Fibroblast of the aortic adventitia (primary cell): Measurements from ENCODE around the gene C14orf132. TPM values are rescaled to one million over a fixed set of nuclear protein-coding genes. Genes with fewer than 3 reads are reported as not detected.

Experiments used
- DNase-seq: peaks from one replicate; pipeline ENCODE4 v3.0.0-alpha.2; 2010; ENCODE audit warnings: low read depth
- H3K4me3 ChIP-seq: 2 replicates; pipeline ENCODE4 v1.5.1; 2011; ENCODE audit warnings: low read depth, mild to moderate bottlenecking, control low read depth, low read length, moderate library complexity
- CTCF ChIP-seq: IDR thresholded peaks from 2 replicates; pipeline ENCODE4 v1.5.1; 2011; ENCODE audit warnings: mild to moderate bottlenecking, low read length, control low read depth, inconsistent platforms; ENCODE audit not compliant: insufficient read depth
- total RNA-seq: library from RNA; depleted of rRNA; stranded (reverse); fragments of >200 nt; gene quantifications from 2 replicates; pipeline ENCODE4 v1.2.3, GENCODE V29; 2012; ENCODE audit warnings: low replicate concordance

Gene C14orf132
- total RNA-seq, 1 donor = 32.6 TPM

GRCh38 chr14:96077983-96078624 lies 38.9 kb downstream of the C14orf132 start:
- H3K4me3 ChIP-seq = no peak overlapping the region
- DNase-seq = peak; percentile 28
- no peak for TF ChIP-seq CTCF

- TF ChIP-seq CTCF = no peak
- no peak for DNase-seq
- no peak overlapping the region for H3K4me3 ChIP-seq
These were observed 39.5 kb downstream of the C14orf132 start for GRCh38 chr14:96078625-96079016.

GRCh38 chr14:96079066-96079465 lies 39.9 kb downstream of the C14orf132 start:
- no peak for DNase-seq
- no peak for TF ChIP-seq CTCF
- no peak overlapping the region for H3K4me3 ChIP-seq

GRCh38 chr14:96080571-96080970 lies 41.4 kb downstream of the C14orf132 start:
- H3K4me3 ChIP-seq = no peak overlapping the region
- DNase-seq = no peak
- no peak for TF ChIP-seq CTCF

GRCh38 chr14:96081224-96081623 lies 42.1 kb downstream of the C14orf132 start:
- TF ChIP-seq CTCF = no peak
- no peak overlapping the region for H3K4me3 ChIP-seq
- DNase-seq = no peak

GRCh38 chr14:96081767-96082400 lies 42.7 kb downstream of the C14orf132 start:
- H3K4me3 ChIP-seq = no peak overlapping the region
- DNase-seq = no peak
- no peak for TF ChIP-seq CTCF
